Measurements from ENCODE around the gene KLF6. TPM values are rescaled to one million over a fixed set of nuclear protein-coding genes. Genes with fewer than 3 reads are reported as not detected.
A peak's percentile ranks its signal among the peaks of the same experiment; 100 is the strongest.

The KLF6 gene
- total RNA-seq, 1 experiment from 2014 or later = 3.9 TPM

GRCh38 chr10:3806603-3807002 is 21.6 kb upstream of the KLF6 start:
- Histone ChIP-seq H3K27ac (ENCODE audit: low read length) (no peak overlapping the region), H3K9me2 (replicated peaks; ENCODE audit: insufficient read depth, low read length) (no peaks in the 10 kb centered on the region), H3K4me2 (ENCODE audit: low read depth, low read length, poor library complexity, severe bottlenecking) (peak overlapping the region; percentile 46), H3K4me1 (ENCODE audit: low read length) (peaks cover 72% of the 10 kb centered on the region), H2AFZ (ENCODE audit: low read length) (no peak overlapping the region), H3K36me3 (ENCODE audit: insufficient read depth, low read length) (no peaks in the 10 kb centered on the region), H3K4me3 (ENCODE audit: low read length) (no peak overlapping the region), H3K9ac (ENCODE audit: low read length) (no peak overlapping the region), H3K27me3 (ENCODE audit: low read length) (no peaks in the 10 kb centered on the region), H4K20me1 (ENCODE audit: insufficient read depth, low read depth, low read length) (no peaks in the 10 kb centered on the region), H3K9me3 (ENCODE audit: low read length) (no peaks in the 10 kb centered on the region), H3K79me2 (ENCODE audit: low read length) (no peaks in the 10 kb centered on the region)
- DNase-seq = no peak

GRCh38 chr10:3805791-3806461 is 20.9 kb upstream of the KLF6 start:
- Histone ChIP-seq H3K4me2 (ENCODE audit: low read depth, low read length, poor library complexity, severe bottlenecking) (peak overlapping the region; percentile 46), H3K4me1 (ENCODE audit: low read length) (peaks cover 65% of the 10 kb centered on the region)

GRCh38 chr10:3805201-3805790 is 20.3 kb upstream of the KLF6 start:
- Histone ChIP-seq H3K4me3 (ENCODE audit: low read length) (no peak overlapping the region), H3K4me2 (ENCODE audit: low read depth, low read length, poor library complexity, severe bottlenecking) (peak overlapping the region; percentile 46)

More at GRCh38 chr10:3805791-3806461, 20.9 kb upstream of the KLF6 start:
- Histone ChIP-seq H3K27ac (ENCODE audit: low read length) (0 out of 2 replicates have a peak overlapping the region, but pooled peaks have one; percentile 1), H3K27me3 (ENCODE audit: low read length) (no peaks in the 10 kb centered on the region), H2AFZ (ENCODE audit: low read length) (no peak overlapping the region), H3K4me3 (ENCODE audit: low read length) (no peak overlapping the region; the same call in 1 of the 2 replicates), H3K9me2 (replicated peaks; ENCODE audit: insufficient read depth, low read length) (no peaks in the 10 kb centered on the region), H3K79me2 (ENCODE audit: low read length) (no peaks in the 10 kb centered on the region), H3K36me3 (ENCODE audit: insufficient read depth, low read length) (no peaks in the 10 kb centered on the region), H4K20me1 (ENCODE audit: insufficient read depth, low read depth, low read length) (no peaks in the 10 kb centered on the region), H3K9ac (ENCODE audit: low read length) (no peak overlapping the region), H3K9me3 (ENCODE audit: low read length) (no peaks in the 10 kb centered on the region)
- DNase-seq = peak; percentile 72

GRCh38 chr10:3803927-3804741 is 19.1 kb upstream of the KLF6 start:
- no peaks in the 10 kb centered on the region for H3K9me3 ChIP-seq (ENCODE audit: low read length)
- no peaks in the 10 kb centered on the region for H3K36me3 ChIP-seq (ENCODE audit: insufficient read depth, low read length)
- no peaks in the 10 kb centered on the region for H3K9me2 ChIP-seq (replicated peaks; ENCODE audit: insufficient read depth, low read length)
- no peak for DNase-seq
- H3K4me2 ChIP-seq (ENCODE audit: low read depth, low read length, poor library complexity, severe bottlenecking) = no peak overlapping the region
- no peak overlapping the region for H3K9ac ChIP-seq (ENCODE audit: low read length)
- no peak overlapping the region for H2AFZ ChIP-seq (ENCODE audit: low read length)
- H3K79me2 ChIP-seq (ENCODE audit: low read length) = no peaks in the 10 kb centered on the region
- H3K27me3 ChIP-seq (ENCODE audit: low read length) = no peaks in the 10 kb centered on the region
- peaks cover 48% of the 10 kb centered on the region for H3K4me1 ChIP-seq (ENCODE audit: low read length)
- H3K4me3 ChIP-seq (ENCODE audit: low read length) = no peak overlapping the region
- H4K20me1 ChIP-seq (ENCODE audit: insufficient read depth, low read depth, low read length) = no peaks in the 10 kb centered on the region
- no peak overlapping the region for H3K27ac ChIP-seq (ENCODE audit: low read length)

More at GRCh38 chr10:3805201-3805790, 20.3 kb upstream of the KLF6 start:
- Histone ChIP-seq H4K20me1 (ENCODE audit: insufficient read depth, low read depth, low read length) (no peaks in the 10 kb centered on the region), H3K9me2 (replicated peaks; ENCODE audit: insufficient read depth, low read length) (no peaks in the 10 kb centered on the region), H3K36me3 (ENCODE audit: insufficient read depth, low read length) (no peaks in the 10 kb centered on the region), H3K27me3 (ENCODE audit: low read length) (no peaks in the 10 kb centered on the region), H2AFZ (ENCODE audit: low read length) (no peak overlapping the region), H3K4me1 (ENCODE audit: low read length) (peaks cover 59% of the 10 kb centered on the region), H3K9ac (ENCODE audit: low read length) (no peak overlapping the region), H3K27ac (ENCODE audit: low read length) (0 out of 2 replicates have a peak overlapping the region, but pooled peaks have one; percentile 1), H3K9me3 (ENCODE audit: low read length) (no peaks in the 10 kb centered on the region), H3K79me2 (ENCODE audit: low read length) (no peaks in the 10 kb centered on the region)
- peak; percentile 50 for DNase-seq

- Histone ChIP-seq H3K4me3 (ENCODE audit: low read length) (no peak overlapping the region), H3K9me3 (ENCODE audit: low read length) (no peaks in the 10 kb centered on the region), H4K20me1 (ENCODE audit: insufficient read depth, low read depth, low read length) (no peaks in the 10 kb centered on the region), H3K9me2 (replicated peaks; ENCODE audit: insufficient read depth, low read length) (no peaks in the 10 kb centered on the region), H3K4me2 (ENCODE audit: low read depth, low read length, poor library complexity, severe bottlenecking) (no peak overlapping the region), H2AFZ (ENCODE audit: low read length) (no peak overlapping the region), H3K4me1 (ENCODE audit: low read length) (peaks cover 40% of the 10 kb centered on the region), H3K79me2 (ENCODE audit: low read length) (no peaks in the 10 kb centered on the region), H3K36me3 (ENCODE audit: insufficient read depth, low read length) (no peaks in the 10 kb centered on the region), H3K27me3 (ENCODE audit: low read length) (no peaks in the 10 kb centered on the region), H3K27ac (ENCODE audit: low read length) (no peak overlapping the region), H3K9ac (ENCODE audit: low read length) (no peak overlapping the region)
- no peak for DNase-seq
Measured at GRCh38 chr10:3803295-3803926, 18.4 kb upstream of the KLF6 start.

GRCh38 chr10:3802526-3803265 is 17.7 kb upstream of the KLF6 start:
- Histone ChIP-seq H3K27me3 (ENCODE audit: low read length) (no peaks in the 10 kb centered on the region), H3K9me3 (ENCODE audit: low read length) (no peaks in the 10 kb centered on the region), H3K9me2 (replicated peaks; ENCODE audit: insufficient read depth, low read length) (no peaks in the 10 kb centered on the region), H2AFZ (ENCODE audit: low read length) (no peak overlapping the region), H3K79me2 (ENCODE audit: low read length) (no peaks in the 10 kb centered on the region), H3K4me2 (ENCODE audit: low read depth, low read length, poor library complexity, severe bottlenecking) (no peak overlapping the region), H4K20me1 (ENCODE audit: insufficient read depth, low read depth, low read length) (no peaks in the 10 kb centered on the region), H3K4me1 (ENCODE audit: low read length) (peaks cover 33% of the 10 kb centered on the region), H3K4me3 (ENCODE audit: low read length) (no peak overlapping the region), H3K9ac (ENCODE audit: low read length) (no peak overlapping the region), H3K36me3 (ENCODE audit: insufficient read depth, low read length) (no peaks in the 10 kb centered on the region), H3K27ac (ENCODE audit: low read length) (no peak overlapping the region)
- DNase-seq = no peak

GRCh38 chr10:3801558-3802192 is 16.7 kb upstream of the KLF6 start:
- Histone ChIP-seq H3K4me2 (ENCODE audit: low read depth, low read length, poor library complexity, severe bottlenecking) (no peak overlapping the region), H3K36me3 (ENCODE audit: insufficient read depth, low read length) (no peaks in the 10 kb centered on the region), H4K20me1 (ENCODE audit: insufficient read depth, low read depth, low read length) (no peaks in the 10 kb centered on the region), H2AFZ (ENCODE audit: low read length) (no peak overlapping the region), H3K9me2 (replicated peaks; ENCODE audit: insufficient read depth, low read length) (no peaks in the 10 kb centered on the region), H3K79me2 (ENCODE audit: low read length) (no peaks in the 10 kb centered on the region), H3K27ac (ENCODE audit: low read length) (no peak overlapping the region), H3K9ac (ENCODE audit: low read length) (no peak overlapping the region), H3K27me3 (ENCODE audit: low read length) (no peaks in the 10 kb centered on the region), H3K4me3 (ENCODE audit: low read length) (no peak overlapping the region), H3K9me3 (ENCODE audit: low read length) (no peaks in the 10 kb centered on the region), H3K4me1 (ENCODE audit: low read length) (peaks cover 23% of the 10 kb centered on the region)
- DNase-seq = no peak

Data from Karpas-422 (cell line).